Hypothalamus (tissue), 51 donors: ENCODE measurements around the gene LGALS9C.
"Not testable (repeated sequence)": the region's sequence is repeated elsewhere in the genome, so short reads cannot be mapped to it uniquely, and the experiment has no call there.

Experiments
- DNase-seq, 51 donors: peaks; one replicate each; lab custom pipeline; 2025; lab: John Stamatoyannopoulos, UW

The LGALS9C gene

DNA sequence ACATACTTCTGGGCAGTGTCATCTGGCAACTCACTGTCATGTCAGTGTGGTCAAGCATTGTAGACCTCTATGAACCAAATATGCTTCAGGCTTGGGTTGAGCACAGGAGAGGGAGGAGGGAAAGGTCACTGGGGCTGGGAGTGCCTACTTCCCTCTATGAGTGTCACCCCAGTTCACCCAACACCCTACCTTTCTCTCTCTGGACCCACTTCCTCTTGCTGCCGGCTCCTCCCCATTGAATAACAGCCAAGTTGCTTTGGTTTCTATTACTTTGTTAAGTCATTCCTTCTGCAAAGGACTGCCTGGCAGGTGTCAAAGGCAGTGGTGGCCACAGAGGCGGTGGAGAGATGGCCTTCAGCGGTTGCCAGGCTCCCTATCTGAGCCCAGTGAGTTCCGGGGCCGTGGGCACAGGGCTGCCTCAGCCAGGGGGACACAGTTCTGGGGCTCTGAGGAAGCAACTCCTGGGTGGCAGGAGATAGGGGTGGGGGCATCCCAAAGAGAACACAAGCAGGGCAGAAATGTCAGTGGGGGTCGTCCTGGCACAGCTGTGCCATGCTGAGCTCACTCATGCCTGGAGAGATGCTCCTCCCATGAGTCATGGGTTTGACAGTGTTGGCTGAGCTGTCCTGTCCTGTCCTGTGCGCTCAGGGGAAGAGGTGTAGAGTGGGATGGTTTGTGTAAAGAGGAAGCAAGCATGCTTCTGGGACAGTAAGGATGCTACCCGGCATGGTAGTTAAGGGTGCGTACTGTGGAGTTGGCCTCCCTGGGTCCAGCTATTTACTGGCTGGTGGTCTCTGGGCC, at the start of gene LGALS9C:
LGALS9C (plus strand) TSS at position 282 of the 801 bp plus-strand sequence; CDS start at position 348, 66 bp downstream.
- DNase-seq, result not testable (repeated sequence)

DNA sequence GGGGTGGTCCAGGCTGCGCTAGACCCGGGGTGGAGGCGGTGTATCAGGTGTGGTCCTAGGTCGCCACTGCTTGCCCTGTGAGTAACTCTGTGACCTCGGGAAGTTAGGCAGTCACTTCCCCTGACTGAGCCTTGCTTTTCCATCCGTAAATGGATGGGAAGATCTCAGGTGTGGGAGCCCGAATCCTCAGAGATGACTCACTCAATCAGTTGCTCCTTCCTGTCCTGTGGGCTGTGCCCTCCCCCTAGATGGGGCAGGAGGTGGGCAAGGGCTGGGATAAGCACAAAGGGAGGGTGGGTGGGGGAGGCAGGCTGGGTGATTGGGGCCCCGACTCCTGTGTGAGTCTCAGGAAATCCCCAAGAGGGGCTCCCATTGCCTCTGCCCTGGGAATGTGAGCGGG, 44.4 kb upstream of the LGALS9C start:
- not testable (repeated sequence) for DNase-seq

DNA sequence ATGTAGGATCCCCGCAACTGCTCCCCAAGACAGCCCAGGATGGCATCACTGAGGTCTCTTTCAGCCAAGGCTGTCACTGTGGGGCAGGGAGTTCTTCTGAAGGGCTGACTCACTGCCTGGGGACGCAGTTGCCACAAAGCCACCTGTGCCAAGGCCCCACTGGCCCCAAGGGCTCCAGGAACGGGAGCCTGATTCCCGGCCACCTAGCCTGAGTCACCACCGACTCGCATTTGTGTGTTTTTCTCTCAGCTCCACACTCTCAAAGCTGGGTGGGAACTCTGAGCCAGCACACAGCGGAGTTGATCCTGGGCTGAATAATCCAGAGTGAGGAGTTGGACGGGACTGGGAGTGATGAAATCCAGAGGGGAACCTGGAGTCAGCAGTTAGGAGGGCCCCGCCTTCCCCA, 37.1 kb upstream of the LGALS9C start:
- not testable (repeated sequence) for DNase-seq

DNA sequence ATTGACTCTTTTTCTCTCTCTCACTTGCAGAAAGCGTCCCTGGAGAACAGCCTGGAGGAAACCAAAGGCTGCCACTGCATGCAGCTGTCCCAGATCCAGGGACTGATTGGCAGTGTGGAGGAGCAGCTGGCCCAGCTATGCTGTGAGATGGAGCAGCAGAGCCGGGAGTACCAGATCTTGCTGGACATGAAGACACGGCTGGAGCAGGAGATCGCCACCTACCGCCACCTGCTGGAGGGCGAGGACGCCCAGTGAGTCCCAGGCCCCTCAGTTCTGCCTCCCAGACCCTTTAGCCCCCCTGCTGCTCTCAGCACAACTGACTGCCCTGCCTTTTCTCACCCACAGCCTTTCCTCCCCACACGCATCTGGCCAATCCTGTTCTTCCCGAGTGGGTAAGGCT, 34.5 kb upstream of the LGALS9C start:
- DNase-seq, result not testable (repeated sequence)

DNA sequence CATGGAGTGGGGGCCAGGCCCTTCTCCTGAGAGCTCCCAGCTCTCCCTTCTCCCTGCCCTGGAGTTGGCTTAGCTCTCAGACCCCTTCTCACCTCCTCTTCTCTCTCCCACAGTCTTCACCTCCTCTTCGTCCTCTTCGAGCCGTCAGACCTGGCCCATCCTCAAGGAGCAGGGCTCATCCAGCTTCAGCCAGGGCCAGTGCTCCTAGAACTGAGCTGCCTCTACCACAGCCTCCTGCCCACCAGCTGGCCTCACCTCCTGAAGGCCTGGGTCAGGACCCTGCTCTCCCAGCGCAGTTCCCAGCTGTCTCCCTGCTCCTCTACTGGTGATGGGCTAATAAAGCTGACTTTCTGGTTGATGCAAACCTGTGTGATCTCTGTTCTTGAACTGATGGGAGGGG, 34.1 kb upstream of the LGALS9C start:
- DNase-seq, result not testable (repeated sequence)

DNA sequence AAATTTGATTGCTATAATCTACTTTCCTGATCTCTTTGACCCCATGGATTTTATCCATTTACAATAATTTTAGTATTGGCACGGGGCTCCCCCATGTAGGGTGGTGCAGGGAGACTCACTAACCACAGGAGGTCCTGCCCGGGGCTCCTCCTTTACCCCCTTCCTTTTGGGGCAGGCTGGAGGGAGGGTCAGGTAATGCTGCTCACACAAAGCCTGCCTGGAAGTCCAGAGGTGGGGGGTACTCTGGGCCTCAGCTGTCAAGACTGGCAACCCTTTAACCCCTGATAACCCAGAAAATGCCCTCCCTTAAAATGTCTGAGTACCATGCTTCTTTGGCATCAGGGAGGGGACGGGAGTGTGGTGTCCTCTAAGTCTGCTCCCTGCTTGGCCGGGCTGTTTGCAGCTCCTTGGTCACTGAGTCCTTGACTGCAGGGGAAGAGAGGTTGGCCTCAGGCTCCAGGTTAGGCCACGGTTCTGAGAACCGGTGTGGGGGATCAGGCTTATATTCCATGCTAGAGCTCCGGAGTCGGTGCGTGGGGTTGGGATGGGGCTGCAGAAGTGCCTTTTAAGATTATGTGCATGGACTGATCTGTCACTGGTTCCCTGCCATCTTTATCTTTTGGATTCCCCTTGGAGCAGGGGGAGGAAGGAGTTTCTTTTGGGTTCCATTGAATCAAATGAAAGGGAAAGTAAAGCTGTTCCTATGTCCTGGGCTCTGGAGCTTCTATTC, 28.9 kb upstream of the LGALS9C start:
- not testable (repeated sequence) for DNase-seq

DNA sequence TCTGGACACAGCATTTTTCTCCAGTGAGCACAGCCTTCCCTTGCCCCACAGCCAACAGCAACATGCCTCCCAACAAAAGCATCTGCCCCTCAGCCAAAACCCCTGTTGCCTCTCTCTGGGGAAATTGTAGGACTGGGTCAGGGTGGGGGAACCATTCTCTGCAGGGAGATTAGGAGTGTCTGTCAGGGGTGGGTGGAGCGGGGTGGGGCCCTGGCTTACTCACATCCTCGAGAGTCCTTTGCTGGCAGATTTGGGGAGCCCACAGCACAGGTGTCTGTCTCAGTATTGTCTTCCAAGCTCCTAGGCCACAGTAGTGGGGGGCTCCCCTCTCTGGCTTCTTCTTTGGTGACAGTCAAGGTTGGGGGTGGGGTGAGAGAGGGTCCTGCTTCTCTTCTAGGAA, 28.3 kb upstream of the LGALS9C start:
- DNase-seq, result not testable (repeated sequence)

DNA sequence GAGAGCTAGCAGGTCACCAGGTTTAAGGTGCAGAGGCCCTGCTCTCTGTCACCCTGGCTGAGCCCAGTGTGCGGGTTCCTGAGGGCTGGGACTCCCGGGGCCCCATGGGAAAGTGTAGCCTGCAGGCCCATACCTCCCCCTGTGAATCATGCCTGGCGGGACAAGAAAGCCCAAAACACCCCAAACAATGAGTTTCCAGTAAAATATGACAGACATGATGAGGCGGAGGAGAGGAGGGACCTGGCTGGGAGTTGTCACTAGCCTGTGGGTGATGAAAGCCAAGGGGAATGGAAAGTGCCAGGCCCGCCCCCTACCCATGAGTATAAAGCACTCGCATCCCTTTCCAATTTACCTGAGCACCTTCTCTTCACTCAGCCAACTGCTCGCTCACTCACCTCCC, 26.8 kb upstream of the LGALS9C start:
- DNase-seq, result not testable (repeated sequence)

DNA sequence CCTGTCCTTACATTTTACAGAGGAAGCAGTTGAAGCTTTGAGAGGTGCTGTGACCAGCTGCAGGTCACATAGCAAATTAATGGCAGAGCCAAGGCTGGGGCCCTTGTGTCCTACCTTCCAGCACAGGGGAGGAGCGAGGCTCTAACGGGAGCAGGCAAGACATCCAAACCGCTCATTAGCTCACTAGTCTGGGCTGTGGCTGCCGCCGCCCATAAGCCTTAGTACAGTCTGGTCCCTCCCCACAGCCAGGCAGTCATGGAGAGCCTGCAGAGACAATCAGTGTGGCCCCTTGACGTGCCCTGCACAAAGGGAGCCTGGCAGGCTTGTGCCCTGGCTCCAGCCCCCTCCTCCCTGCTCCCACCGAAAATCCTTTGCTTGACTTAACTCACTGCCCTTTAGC, 25.6 kb upstream of the LGALS9C start:
- DNase-seq, result not testable (repeated sequence)

DNA sequence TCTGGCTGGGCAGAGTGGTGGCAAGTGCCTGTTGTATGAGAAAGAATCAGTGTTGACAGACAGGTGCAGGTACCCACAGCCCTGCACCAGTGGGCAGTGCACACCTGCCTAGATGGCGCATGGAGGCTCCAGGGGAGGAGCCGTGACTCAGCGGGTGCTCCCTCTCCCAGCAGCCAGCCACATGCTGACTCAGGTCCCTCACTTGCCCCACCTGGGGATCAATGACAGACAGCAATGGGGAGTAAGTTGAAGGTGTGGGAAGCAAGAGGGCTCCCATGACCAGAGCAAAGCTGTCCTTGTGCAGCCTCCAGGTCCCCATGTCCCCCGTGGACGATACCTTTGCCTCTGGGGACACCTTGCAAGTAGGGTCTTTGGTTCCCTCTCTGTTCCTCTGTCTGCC, 24.6 kb upstream of the LGALS9C start:
- not testable (repeated sequence) for DNase-seq

DNA sequence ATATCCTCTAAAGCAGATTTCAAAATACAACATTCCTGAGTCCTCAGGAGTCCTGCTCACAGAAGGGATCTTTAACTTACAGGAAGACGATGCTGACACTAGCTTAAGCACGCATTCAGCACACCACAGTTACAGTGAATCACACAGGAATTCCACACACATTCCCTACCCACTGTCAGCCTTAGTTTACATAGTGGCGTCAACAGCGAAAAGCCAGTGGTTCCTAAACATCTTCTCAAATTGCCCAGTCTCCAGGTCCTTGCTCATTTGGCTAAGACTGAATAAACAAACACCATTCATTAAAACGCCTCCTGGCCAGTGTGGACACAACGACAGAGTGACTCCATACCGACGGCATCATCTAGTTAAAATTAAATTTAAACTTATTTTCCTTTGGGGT, 17.6 kb upstream of the LGALS9C start:
- not testable (repeated sequence) for DNase-seq

DNA sequence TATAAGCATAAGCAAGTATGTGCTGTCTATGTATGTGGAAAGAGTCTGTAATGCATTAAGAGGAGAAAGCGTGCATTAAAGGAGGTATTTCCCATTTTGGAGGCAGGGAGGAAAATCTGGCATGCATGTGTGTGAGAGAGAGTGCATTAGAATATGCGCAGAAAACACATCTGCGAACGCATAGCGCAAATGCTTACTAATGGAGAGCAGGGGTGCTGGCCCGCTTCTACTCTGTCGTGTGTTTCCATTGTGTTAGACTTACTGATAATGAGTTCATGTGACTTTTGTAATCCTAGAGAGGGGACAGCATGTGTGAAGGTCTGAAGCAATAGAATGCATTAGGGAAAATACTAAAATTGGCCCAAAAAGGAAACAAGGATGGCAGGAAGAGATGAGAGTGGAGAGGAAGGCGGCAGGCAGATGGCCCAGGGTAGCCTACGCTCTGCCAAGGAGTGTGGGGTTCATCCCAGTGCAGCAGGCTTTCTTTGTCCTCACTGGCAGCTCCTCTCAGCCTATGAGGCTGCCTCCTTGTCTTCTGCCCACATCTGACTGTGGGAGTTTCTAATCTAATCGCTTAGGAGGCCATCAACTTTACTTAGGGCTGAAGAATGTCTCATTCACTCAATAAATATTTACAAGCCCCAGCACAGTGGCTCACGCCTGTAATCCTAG, 12.6 kb upstream of the LGALS9C start:
- DNase-seq, result not testable (repeated sequence)

DNA sequence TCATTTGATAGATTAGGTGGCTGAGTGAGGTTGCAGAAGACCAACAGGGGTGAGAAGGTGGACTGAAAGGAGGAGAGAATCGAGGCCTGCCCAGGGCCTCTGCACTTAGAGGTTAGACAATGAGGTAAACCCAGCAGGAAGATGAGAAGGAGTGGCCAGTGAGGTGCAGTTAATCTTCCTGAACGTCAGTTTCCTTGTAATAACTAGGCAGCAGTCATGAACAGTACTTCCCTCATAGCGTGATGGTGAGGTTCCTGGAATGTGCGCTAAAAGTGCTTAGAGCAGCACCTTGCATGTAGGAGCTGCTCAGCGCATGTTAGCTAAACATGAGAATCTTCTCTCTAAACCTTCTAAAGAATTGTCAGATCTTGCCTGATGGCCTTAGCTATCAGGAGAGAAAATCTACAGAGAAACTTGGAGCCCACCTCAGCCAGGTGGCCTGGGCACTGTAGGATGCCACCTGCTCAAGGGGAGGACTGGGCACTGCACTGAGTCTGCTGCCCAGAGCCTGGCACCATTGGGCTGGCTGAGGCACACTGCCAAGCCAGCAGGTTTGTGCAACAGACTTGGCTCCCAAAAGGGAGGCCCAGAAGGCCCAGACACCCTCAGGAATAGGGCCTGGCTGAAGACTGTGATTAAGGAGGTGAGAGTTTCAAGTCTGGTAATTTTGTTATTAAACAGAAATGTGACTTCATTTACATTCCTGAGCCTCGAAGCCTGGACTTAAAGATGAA, 10.2 kb upstream of the LGALS9C start:
- DNase-seq, result not testable (repeated sequence)

DNA sequence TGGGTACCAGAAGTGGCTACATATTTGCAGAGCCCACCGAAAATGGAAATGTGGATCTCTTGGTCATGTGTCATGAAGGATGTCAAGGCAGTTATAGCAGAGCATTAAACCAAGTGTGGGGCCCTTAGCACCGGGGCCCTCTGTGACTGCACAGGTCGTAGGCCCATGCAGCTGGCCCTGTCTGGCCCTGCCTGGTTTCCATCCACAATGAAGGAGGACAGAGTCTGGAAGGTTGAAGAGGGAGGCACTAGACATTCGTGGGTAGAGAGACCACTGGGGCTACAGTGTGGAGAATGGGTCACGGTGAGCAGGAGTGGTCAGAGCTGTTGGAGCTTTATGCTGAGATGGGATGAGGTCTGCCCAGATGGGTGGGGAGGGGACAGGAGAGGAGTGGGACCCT, 9.6 kb upstream of the LGALS9C start:
- not testable (repeated sequence) for DNase-seq

DNA sequence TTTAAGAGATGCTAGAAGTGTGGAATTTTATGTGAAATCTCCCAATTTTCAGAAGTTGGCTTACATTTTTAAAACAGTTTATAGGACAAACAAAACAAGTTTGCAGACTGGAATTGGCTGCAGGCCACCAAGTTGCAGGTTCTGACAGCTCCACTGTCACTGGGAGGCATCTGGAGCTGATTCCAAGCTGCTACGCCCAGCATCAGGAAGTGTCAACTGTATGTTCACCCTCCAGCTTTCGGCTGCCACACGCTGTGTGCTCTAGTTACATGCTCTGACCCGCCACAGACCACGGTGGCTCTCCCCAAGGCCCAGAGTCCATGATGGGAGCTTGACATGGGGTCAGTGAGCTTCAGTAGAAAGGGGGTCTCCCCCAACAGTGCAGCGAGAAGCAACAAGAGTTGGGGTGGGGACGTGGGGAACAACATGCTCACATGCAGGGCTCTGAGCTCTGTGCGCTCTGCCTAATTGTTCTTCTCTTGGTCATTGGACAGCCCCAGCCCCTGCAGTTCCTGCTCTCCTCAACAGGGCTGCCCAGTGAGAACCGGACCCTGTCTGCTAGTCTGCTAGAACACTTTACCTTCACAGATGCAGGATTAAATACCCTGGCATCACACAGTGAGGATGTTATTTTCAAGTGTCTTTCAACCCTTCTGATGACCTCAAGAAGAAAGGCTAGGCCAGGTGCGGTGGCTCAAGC, 8.0 kb upstream of the LGALS9C start:
- not testable (repeated sequence) for DNase-seq

DNA sequence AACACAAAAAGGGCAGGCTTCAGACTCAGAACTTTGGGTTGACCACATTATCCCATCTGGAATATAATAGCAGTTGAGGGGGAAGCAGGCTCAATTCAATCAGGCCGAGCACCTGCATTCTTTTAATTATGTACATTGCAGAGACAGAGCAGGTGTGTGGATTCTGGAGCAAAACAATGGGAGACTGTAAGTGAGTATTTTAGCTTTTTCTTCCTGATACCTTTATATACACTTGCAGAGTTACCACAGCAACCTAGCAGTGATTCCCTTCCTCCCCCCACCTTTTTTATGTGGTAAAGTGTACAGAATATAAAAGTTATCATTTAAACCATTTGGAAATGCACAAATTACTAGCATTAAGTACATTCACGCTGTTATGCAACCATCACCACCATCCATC, 6.8 kb upstream of the LGALS9C start:
- DNase-seq, result not testable (repeated sequence)

DNA sequence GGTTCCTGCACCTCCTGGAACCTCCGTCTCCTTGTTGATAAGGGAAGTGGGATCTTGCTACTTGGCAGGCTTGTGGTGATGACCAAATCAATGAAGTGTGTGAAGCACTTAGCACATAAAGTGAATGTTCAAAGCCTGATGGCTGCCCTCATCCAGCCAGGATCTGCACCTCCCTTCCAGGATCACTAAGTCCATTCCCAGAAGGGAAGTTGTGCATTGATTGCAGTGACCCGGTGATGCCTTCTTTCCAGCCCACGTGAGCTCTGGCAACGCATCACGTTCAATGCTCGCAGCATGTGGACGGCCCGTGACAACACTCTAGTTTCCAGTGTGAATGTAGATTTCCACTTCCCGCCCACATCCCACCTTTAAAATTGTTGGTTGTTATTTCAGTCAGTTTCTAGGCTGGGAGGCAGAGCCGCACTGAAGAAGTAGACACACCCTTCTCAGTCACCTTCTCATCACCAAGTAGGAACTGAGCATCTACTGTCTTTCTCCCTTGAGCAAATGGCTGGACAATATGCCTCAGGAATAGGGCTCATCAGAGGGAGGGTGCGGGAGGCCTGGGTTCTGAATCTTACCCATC, 6.2 kb upstream of the LGALS9C start:
- DNase-seq, result not testable (repeated sequence)

DNA sequence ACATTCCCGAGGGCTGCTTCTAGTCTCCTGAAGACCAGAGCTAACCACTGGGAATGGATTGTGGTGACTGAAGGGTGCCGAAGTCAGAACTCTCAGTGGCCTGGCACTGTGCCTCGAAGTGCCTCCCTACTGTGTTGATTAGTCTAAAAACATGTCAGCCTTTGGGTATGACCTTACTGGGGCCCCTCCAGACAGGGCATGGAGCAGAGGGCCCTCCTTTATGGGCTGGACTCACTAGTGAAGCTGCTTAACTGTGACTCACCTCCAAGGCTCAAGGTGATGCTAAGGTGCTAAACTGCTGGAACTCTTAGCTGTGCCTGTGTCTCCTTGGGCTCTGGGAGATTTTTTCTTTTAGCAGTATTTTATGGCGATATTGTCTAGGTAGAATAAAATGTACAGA, 2.6 kb upstream of the LGALS9C start:
- DNase-seq, result not testable (repeated sequence)

DNA sequence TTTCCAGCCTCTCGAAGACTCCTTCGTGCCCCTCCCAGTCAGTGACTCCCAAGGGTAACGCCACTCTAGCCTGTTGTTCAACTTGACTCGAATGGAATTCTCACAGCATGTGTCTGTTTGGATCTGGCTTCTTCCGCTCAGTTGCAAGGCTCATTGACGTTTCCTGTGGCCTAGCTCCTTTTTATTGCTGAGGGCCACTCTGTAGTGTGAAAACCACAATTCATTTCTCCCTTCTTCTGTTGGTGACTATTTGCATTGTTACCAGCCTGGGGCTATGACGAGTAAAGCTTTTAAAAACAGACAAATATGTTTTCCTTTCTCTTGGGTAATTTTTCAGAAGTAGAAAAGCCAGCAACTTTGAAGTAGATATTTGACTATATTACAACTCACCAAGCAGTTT, 1.8 kb upstream of the LGALS9C start:
- DNase-seq, result not testable (repeated sequence)

DNA sequence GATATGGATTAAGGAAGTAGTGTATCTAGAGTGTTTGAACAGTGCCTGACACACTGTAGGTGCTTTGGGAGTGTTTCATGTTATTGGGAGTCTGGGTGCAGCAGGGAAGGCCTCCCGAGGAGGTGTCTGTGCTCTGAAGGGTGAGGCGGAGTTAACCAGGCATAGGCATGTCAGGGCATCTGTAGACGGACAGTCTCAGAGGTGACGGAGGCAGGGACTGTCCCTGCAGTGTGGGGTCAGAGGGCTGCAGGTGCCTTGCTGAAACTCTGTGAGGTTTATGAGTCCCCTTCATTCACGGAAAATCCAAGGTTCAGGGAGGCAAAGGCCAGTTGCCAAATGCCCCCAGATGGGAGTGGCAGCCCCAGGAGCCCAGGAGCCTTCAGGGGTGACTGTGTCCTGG, 778 bp downstream of the LGALS9C start:
- not testable (repeated sequence) for DNase-seq
